Gastroesophageal sphincter (tissue), 3 donors: ENCODE data around the gene DMRTB1.

ENCODE experiments used
- POLR2A ChIP-seq, 2 donors: fragments of 450-650 bp; IDR thresholded peaks; one replicate each; pipeline ENCODE4 v1.6.1; 2017; ENCODE audit warnings: antibody characterized with exemption in 2 of 2, mild to moderate bottlenecking in 2 of 2, moderate library complexity in 1 of 2
- TF ChIP-seq, protein P1 (sequence below), 4 experiments: fragments of 200-600 bp in 2 of 4; fragments of 450-650 bp in 2 of 4; sonication (generic) in 1 of 4; IDR thresholded peaks; one replicate each; pipeline ENCODE4 v1.5.1; 2017 to 2019; ENCODE audit warnings: antibody characterized with exemption in 4 of 4, mild to moderate bottlenecking in 2 of 4, moderate library complexity in 2 of 4

DNA sequence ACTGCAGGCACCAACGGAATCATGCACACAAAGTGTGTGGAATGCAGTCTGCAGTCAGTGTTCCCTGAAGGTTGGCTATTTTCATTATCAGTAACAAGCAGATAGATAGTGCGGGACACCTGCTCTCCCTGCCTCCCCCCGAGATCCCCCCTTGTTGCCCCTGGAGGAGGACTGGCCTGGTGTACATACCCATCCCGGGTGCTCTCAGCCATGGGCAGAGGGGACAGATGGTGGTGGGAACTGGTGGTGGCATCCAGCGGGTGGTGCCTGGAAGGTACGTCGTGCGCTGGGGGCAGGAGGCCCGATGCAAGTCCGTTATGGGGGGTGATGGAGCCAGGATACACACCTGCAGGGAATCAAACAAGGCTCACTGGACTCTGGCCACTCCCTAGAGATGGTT lies 55.2 kb downstream of the DMRTB1 start:
- TF ChIP-seq, protein P1, sequence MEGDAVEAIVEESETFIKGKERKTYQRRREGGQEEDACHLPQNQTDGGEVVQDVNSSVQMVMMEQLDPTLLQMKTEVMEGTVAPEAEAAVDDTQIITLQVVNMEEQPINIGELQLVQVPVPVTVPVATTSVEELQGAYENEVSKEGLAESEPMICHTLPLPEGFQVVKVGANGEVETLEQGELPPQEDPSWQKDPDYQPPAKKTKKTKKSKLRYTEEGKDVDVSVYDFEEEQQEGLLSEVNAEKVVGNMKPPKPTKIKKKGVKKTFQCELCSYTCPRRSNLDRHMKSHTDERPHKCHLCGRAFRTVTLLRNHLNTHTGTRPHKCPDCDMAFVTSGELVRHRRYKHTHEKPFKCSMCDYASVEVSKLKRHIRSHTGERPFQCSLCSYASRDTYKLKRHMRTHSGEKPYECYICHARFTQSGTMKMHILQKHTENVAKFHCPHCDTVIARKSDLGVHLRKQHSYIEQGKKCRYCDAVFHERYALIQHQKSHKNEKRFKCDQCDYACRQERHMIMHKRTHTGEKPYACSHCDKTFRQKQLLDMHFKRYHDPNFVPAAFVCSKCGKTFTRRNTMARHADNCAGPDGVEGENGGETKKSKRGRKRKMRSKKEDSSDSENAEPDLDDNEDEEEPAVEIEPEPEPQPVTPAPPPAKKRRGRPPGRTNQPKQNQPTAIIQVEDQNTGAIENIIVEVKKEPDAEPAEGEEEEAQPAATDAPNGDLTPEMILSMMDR (IDR thresholded peaks at IDR 0.05): no peak
- no peak for TF ChIP-seq POLR2A (IDR thresholded peaks at IDR 0.05)
